Cardiac septum (tissue), 1 donor: ENCODE data around the gene SLC38A3. TPM values are rescaled to one million over a fixed set of nuclear protein-coding genes. Genes with fewer than 3 reads are reported as not detected.

Experiments
- DNase-seq: peaks from one replicate; pipeline ENCODE4 v3.0.0-alpha.2; 2020; ENCODE audit warnings: low spot score
- intact Hi-C: fragments of 100-400 bp; cut with DNase I; formaldehyde crosslinking; loops from one replicate; pipeline ENCODE4 v1.14.0; 2022
- long read RNA-seq: library from polyadenylated mRNA; unstranded; transcript quantifications from one replicate; pipeline ENCODE4 v2.0.0, GENCODE V29; 2021
- total RNA-seq: library from RNA; stranded (reverse); fragmentation: NEBNext Ultra II Directional; extraction: Animal tissue kit (Norgen Biotek cat#: 25700); gene quantifications from one replicate; pipeline ENCODE4 v1.2.1, GENCODE V29; 2021
- donor health status: DM: no; HTN: no; CAD: no.

SLC38A3 gene
- 6.6 TPM for total RNA-seq
- long read RNA-seq, partial matches to known transcripts, result 2 of 5 reads
- long read RNA-seq, other reads (novel, unspliced or antisense), result 1 of 5 reads

DNA sequence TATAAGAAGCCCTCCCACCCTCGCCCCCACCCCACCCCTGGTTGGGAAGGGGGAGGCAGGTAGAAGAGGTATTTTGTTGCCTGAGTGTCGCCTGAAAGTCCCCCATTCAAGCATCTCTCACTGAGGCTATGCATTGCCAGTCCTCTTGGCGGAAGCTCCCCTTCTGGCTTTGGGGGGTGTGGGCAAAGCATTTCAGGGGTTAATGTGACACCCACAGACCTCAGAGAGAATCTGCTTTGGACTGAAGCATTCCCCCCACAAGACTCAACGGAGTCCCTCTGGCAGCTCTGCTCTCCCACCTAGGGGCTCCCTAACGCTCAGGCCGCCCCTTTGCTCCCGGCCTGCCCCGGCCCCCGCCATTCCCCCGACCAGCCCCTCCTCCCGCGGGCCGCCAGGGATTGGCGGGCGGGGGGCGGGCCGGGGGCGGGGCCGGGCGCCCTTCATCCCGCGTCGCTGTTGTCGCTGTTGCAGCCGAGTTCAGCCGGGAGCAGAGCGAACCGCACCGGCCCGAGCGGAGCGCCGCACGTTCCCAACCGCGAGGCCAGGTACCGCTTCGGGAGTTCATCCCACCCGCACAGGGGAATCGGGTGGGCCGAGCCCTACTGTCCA lies at the start of gene SLC38A3:
Gene SLC38A3, plus strand, starts transcription at position 468 of the 609 bp plus-strand sequence. CDS start 8,929 bp downstream, outside the sequence.
- DNase-seq, result no peak
- intact Hi-C loops, result no loop called here

DNA sequence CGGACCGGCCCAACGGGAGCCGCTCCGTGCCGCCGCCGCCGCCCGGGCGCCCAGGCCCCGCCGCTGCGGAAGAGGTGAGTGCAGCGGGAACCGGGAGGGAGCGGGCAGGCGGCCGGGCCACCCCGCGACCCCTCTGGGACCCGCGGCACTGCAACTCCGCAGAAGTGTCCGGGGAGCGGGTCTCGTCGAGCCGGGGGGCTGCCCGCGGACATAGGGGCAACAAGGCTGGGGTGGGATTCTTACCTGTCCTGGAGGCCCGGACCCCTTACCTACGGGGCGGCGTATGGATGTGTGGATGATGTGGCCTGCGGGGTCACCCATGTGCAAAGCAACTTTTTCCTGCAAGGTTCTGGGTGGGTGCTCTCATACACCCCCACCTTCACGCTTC lies 49.6 kb upstream of the SLC38A3 start:
- DNase-seq, result no peak
- intact Hi-C loops, result loop anchor here (1.0 kb wide), 1 partner anchor 11 kb away; no protein-coding TSS in a partner anchor

DNA sequence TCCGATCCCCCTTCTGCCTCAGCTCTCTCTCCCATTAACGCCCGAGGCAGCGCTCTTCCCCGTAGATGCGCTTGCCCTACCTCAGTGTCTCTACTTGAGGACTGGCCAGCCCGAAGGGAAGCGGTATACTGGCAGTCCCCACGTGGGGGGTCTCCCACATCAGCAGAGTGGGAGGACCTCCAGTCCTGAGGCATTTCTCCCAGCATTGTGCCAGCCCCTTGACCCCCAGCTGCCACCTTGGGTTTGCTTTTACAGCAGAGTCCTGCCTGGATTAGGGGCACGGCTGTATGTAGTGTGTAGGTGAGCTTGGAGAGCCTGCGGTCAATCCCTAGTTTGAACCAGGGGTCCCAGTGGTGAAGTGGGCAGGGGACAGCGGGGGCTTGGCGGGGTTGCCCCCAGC lies 49.2 kb upstream of the SLC38A3 start:
- intact Hi-C loops, result loop anchor here (1.0 kb wide), 1 partner anchor 10 kb away; no protein-coding TSS in a partner anchor
- no peak for DNase-seq

DNA sequence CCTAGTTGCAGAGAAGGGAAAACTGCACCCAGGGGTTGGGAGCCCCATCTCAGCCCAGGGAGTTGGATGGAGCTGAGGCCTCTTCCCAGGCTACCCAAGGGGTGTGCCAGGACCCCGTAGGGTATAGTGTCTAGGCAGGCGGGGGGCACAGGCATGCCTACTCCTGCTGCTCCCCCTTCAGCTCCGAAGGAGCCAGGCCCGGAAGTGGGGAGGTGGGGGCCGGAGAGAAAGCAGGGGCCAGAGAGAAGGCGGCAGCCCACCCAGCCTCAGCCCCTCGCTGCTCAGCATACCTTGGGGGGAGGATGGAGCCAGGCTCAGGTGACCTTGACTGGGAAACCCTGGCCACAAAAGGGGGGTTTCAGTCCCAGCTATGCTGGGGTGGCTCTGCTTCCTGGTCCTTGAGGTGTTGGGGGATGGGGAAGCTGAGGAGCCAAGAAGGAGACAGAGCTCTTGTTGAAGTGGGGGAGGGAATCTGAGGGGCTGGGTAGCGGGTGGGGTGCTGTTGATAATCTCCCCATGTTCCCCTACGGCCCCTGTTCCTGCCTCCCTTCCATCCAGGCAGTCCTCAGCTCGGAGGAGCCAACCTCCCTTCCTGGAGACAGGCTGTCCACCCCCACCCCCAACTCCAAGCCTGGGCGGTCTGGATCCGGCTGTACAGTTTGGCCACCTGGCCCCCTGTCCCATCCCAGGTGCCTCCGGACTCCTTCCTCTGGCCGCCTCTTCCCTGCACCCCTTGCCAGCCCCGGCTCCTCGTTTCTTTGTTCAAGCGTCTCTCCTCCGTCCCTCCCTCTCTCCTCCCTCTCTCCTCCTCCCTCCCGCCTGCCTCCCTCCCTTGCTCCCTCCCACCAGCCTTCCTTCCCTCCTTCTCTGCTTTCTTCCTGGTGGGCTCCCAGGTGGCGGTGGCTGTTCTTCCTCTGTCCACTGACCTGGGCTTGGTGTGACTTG lies 48.2 kb upstream of the SLC38A3 start:
- DNase-seq, result no peak
- intact Hi-C loops, result no loop called here

DNA sequence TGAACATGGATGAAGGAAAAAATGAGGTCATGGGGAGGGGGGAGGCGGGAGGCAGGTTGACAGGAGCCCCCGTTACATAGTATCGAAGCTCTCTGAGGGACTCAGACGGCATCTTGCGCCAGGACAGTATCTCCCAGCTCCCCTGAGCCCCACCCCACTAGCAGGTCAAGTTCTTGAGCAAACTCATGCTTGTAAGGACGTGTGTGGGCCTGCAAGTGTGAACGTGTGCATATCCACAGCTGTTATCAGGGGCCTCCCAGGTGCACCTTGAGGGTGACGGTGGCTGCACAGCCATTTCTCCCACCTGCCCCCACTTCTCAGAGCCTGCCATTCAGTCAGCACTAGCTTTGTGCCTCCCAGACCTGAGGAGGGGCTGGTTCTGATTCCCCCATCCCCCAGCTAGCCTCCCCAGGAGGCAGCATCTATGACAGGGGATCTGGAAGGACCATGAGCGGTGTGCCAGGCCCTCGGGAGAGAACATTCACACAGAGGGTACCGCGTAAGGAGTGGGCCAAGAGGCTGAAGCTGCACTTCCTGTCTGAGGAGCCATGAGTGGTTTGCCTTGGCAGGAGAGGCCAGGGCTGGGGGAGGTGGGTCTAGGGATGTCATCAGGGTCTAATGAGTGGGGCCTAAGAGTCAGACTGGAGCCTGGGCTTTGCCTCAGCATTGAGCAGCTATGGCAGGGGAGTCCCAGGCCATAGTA lies 47.1 kb upstream of the SLC38A3 start:
- intact Hi-C loops, result no loop called here

DNA sequence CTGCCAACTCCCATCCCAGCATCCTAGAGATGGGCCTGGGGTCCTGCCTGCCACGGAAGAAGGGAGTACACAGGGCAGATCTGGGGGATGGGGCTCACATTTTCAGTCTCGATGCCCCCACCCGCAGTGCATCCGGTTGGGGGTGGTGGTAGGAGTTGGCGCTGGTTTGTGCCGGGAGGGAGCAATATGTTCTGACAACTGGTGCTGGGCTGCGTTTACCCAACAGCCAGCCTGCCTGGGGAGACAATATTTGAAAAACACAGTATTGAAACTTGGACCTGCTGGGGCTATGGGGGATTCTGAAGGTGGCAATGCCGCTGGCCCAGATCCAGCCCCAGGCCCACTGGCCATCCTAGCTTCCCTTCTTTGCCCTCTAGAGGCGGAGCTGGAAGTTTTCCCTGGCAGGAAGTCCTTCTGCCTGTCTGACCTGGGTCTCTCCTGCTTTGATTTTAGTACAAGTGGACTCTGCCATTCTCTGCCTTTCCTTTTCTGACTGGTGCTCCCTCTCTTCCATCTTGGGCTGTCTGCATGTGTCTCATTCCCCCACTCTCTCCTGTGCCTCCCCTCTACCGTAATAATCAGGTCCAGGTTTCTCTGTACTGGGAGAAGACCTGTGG lies 46.4 kb upstream of the SLC38A3 start:
- DNase-seq, result no peak
- intact Hi-C loops, result no loop called here

More for the DNA sequence above, 47.1 kb upstream of the SLC38A3 start:
- DNase-seq, result no peak

DNA sequence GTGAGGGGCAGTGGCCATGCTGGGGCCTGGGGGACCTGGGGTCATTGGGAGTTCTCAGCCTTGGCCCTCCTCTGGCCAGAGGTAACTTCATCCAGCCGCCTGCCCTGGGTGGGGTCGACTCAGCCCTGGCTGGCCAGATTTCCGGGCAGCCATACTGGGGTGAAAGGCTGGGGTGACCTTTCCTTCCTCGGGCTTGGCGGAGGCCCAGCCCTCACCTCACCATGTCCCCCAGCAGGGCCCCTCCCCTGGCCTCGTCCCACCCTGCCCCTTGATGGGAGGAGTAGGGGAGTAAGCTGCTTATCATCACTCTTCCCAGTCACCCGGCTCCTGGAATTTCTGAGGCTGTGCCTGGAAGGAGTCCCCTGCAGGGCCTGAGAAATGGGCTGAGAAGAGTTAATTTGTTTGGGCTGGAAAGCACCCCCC lies 44.5 kb upstream of the SLC38A3 start:
- DNase-seq, result no peak
- intact Hi-C loops, result no loop called here

DNA sequence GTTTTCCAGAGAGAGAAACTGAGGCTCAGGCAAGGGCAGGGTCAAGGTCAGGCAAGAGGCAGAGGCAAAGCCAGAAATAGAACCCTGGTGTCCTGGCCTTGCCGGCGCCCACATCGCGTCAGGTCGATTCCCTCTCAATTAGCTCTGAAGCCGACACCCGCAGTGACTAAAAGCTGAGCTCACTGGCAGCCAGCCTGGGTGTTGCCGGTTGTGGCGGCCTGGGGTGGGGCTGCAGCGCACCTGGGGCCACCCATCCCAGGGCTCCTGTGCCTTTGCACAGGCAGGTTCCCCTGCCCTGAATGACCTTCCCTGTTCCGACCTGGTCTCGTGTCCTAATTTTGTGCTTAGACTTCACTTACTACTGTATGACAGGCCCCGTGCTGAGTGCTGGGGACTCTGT lies 43.8 kb upstream of the SLC38A3 start:
- DNase-seq, result no peak
- intact Hi-C loops, result no loop called here

DNA sequence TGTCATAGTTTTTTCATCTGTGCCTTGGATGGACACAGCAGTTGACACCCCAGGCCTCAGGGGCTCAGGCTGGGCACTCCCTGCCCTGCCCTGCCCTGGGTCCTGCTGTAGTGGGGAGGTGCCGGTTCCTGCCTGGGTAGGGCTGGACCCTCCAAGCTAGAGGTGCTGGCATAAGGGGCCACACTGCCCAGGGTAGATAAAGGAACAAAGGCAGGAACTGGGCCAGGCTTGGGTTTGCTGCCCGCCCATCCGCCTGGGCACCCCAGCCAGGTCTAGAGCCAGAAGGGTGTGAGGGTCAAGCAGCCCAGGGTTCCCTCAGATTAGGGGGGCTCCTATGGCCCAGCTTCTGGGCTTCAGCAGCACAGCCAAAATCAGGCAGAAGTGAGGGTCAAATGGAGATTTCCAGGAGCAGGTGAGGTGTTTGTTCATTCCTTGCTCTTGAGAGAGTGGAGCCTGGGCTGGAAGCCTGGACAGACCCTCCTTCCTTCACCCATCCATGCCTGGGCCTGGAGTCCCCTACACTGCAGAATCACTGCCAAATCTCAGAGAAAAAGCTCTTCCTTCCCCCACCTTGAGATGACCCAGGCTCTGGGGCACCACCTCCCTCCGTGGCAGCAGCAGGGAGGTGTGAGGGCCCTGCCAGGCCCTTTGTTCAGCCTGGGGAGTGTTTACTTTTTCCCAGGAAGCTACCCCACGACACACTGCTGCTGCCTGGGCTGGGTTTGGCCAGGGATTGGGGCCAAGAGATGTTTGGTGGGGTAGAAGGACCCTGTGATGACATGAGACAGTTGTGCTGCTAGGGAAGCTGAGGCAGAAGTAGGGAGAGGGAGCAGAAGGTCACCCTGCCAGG lies 42.8 kb upstream of the SLC38A3 start:
- intact Hi-C loops, result no loop called here
- DNase-seq, result no peak

DNA sequence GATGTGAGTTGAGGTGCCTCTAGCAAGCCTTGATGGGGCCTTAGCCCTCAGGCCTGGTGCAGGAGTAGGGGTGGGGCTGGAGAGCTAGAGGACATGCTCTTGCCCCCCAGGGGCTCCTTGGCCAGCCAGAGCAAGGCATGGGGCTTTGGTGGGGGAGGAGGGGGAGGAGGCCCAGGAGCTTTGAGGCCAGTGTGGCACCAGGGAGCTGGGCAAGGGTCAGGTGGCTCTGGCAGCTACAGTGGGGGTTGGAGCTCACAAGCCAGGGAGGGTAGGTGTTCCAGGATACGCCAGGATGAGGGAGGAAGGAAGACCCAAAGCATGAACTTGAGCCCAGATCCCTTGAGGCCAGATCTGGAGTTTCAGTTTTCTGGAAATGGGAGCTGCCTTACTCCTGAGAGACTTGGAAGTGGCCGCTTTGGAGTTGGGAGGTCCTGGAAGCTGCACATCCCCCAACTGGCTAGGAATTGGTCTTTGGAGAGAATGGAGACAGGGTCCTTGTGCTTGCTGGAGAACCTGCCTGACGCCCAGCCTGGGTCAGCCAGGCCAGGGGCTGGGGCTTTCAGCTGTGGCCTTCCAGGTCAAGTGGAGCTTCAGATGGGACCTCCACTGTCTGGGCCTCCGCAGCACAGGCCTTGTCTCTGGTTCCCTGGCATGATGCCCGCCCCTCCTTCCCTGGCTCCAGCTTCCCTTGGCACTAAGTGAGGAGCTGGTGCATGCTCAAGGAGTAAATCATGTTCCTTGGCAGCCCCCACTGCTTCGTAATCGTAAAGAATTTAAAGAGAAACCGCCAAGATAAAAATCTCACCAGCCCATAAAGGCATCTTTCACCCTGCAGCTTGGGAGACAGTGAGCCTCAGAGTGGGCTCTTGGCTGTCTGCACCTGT lies 41.3 kb upstream of the SLC38A3 start:
- intact Hi-C loops, result no loop called here
- DNase-seq, result no peak

DNA sequence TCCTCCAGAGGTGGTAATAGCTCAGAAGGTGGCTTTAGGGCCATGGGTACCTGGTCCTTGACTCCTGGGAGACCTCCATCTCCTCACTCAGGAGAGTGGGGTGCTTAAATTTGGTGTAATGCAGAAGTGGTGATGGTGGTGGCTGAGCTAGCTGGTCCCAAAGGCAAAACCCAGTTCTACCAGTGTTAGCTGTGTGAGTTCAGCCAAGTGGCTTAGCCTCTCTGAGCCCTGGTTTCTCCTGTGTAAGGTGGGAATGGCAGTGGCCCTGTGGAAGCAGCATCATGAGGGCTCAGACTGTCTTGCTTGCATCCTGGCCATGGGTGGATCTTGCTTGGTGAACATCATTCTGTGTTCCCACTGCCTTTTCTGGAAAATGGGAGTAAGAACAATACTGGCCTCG lies 40.6 kb upstream of the SLC38A3 start:
- no peak for DNase-seq
- intact Hi-C loops, result no loop called here

DNA sequence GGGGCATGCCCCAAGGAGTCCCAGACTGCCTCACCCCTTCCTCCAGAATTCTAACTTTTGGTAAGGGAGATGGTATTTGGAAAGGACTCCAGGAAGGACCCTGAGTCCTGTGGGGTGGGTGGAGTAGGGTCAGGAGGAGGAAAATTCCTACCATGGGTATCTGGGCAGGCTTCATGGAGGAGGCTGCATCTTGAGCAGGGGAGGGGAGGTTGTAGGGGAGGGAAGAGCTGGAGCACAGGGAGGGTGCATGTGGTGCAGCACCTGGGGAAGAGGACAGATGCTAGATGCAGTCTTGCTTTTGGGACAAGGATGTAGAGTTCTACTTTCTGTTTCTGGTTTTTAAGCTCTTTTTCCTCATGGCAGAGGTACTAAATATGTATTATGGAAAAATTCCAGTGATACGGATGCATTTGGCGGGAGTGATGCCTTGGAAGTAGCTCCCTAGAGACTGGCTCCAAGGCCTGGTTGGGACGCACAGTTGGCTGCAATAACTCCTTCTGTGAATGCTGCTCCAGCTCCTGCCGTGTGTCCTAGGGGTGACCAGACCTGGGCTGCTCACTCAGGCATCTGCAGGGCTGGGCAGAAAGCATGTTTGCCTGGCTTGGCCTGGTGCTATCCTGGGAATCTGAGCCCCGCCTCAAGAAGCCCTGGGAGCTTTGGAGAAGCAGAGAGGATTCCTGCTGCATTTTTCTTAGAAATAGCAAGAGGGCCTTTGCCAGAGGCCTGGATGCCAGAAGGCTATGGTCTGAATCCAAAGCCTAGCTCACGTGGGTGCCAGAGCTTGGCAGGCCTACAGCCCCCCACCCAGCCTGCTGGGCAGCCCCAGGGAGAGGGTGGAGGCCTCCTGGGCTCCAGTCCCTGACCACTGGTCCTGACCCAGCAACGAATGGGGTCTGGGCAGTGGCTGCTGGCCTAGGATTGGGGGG lies 39.8 kb upstream of the SLC38A3 start:
- no peak for DNase-seq
- intact Hi-C loops, result no loop called here

DNA sequence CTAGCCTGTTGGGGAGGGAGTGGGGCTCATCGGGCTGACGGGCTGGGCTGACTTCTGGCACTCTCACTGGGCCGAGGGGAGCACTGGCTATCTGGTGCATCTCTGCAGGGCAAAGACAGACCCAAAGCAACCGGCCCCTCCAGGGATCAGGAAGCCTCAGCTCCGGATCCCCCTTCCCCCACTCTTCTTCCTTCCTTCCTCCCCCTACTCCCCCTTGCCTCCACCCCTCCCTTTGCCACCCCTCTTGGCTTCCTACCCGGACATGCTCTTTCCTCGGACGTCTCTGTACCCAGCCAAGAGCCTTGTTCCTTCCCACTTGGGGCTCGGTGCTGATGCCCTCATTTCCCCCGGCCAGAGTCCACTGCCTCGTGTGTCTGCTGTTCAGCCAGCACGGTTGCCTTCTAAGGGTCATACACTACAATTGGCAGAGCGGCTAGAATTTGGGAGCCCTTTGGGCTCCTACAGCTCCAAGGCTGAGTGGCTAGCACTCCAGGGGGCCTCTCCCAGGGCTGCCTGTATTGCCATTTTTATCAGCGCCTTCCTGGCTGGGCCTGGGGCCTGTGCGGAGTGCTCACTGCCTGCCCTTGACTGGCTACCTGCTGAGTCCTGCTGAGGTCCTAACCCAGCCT lies 39.0 kb upstream of the SLC38A3 start:
- DNase-seq, result no peak

DNA sequence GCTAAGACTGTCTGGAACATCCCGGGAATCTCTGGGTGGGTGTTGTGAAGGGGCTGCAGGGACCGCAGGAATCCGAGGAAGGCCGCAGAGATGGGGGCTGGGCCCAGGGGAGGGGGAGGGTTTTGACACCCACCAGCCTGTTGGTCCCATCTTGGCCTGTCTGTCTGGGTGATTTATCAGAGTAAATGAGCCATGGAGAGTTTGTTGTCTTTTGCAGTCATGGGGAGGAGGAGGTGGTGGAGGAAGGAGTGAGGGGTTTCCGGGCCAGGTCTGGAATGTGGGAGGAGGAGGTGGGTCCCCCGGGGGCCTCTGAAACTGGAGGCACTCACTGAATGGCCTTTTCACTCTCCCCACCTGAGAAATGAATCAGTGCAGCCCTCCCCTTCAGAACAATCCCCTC lies 38.5 kb upstream of the SLC38A3 start:
- intact Hi-C loops, result loop anchor here (1.0 to 2.0 kb wide), 2 partner anchors 11 to 22 kb away; partner anchors contain the start of gene SEMA3F
- DNase-seq, result no peak

More for the DNA sequence above, 39.0 kb upstream of the SLC38A3 start:
- intact Hi-C loops, result loop anchor here (1.0 to 2.0 kb wide), 2 partner anchors 11 to 23 kb away; partner anchors contain the start of gene SEMA3F

DNA sequence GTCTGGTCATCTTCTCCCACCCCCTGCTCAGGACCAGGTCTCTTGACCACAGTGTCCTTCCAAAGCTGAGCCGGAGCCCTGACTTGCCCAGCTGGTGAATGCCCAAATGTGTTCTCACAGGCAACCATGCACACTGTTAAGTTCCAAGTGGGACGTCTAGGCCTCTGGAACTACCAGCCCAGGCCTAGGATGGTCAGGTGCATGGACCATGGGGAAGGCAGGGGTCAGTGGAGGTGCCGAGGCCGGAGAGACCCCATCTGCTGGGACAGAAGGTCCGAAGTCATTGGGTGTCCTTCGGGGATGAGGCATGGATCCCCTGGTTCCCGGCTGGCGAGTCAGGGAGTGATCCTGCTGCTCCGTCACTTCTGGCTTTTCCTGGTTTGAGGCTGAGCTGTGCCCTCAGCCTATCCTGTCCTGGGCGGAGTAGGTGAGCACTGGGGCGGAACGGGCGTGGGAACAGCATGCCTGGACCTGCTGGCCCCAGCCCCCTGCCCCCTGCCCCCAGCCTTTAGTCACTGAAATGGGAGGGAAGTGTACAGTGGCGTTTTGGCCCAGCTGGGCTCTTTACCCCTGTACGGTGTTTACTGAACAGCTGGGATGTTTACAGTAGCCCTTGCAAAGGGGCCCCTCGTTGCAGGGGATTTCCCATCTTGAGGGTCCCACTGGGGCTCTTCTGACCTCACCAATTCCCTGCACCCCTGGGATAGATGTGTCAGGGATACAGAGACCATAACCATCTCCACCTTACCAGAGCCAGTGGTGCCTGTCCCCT lies 37.8 kb upstream of the SLC38A3 start:
- intact Hi-C loops, result loop anchor here (2.0 kb wide), 1 partner anchor 22 kb away; no protein-coding TSS in a partner anchor
- no peak for DNase-seq
